Endometrium (tissue), 2 donors: Measurements from ENCODE around the gene G6PC1.
"Not testable (repeated sequence)": the region's sequence is repeated elsewhere in the genome, so short reads cannot be mapped to it uniquely, and the experiment has no call there.

Source experiments
- FAIRE-seq: peaks from 2 replicates; lab custom pipeline; 2012; peaks lifted over from hg19 to GRCh38; lab: Jason Lieb, UNC
- donor health status: control.
- donor health status: control.

G6PC1 gene

DNA sequence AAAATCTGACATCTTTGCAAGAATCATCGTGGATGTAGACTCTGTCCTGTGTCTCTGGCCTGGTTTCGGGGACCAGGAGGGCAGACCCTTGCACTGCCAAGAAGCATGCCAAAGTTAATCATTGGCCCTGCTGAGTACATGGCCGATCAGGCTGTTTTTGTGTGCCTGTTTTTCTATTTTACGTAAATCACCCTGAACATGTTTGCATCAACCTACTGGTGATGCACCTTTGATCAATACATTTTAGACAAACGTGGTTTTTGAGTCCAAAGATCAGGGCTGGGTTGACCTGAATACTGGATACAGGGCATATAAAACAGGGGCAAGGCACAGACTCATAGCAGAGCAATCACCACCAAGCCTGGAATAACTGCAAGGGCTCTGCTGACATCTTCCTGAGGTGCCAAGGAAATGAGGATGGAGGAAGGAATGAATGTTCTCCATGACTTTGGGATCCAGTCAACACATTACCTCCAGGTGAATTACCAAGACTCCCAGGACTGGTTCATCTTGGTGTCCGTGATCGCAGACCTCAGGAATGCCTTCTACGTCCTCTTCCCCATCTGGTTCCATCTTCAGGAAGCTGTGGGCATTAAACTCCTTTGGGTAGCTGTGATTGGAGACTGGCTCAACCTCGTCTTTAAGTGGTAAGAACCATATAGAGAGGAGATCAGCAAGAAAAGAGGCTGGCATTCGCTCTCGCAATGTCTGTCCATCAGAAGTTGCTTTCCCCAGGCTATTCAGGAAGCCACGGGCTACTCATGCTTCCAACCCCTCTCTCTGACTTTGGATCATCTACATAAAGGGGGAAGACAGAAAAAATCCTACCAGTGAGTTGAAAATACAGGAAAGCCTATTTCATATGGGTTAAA lies at the start of gene G6PC1:
Gene G6PC1 (plus strand): TSS at position 340 of the 872 bp plus-strand sequence. CDS start 78 bp downstream, at position 418.
- FAIRE-seq = no peak

DNA sequence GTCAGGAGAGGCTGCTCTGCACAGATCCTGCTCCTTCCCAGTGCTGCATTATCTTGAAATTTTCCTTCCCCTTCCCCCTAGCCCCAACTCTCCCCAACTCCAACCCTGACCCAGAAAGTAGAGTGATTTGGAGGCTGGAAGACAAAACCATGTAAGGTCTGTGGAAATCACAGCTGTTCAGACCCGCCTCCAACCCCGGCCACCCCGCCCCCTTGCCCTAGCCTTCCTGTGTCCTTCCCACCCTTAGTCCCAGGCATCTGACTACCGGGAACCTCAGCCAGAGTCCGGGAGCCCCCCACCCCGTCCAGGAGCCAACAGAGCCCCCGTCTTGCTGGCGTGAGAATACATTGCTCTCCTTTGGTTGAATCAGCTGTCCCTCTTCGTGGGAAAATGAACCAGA lies 49.6 kb upstream of the G6PC1 start, which contains the start of gene AOC3:
Gene AOC3 (plus strand): TSS at position 246 of the 400 bp plus-strand sequence. CDS start 145 bp downstream, at position 391.
- no peak for FAIRE-seq

DNA sequence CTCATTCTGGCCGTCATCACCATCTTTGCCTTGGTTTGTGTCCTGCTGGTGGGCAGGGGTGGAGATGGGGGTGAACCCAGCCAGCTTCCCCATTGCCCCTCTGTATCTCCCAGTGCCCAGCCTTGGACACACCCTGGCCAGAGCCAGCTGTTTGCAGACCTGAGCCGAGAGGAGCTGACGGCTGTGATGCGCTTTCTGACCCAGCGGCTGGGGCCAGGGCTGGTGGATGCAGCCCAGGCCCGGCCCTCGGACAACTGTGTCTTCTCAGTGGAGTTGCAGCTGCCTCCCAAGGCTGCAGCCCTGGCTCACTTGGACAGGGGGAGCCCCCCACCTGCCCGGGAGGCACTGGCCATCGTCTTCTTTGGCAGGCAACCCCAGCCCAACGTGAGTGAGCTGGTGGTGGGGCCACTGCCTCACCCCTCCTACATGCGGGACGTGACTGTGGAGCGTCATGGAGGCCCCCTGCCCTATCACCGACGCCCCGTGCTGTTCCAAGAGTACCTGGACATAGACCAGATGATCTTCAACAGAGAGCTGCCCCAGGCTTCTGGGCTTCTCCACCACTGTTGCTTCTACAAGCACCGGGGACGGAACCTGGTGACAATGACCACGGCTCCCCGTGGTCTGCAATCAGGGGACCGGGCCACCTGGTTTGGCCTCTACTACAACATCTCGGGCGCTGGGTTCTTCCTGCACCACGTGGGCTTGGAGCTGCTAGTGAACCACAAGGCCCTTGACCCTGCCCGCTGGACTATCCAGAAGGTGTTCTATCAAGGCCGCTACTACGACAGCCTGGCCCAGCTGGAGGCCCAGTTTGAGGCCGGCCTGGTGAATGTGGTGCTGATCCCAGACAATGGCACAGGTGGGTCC lies 49.0 kb upstream of the G6PC1 start:
- not testable (repeated sequence) for FAIRE-seq

DNA sequence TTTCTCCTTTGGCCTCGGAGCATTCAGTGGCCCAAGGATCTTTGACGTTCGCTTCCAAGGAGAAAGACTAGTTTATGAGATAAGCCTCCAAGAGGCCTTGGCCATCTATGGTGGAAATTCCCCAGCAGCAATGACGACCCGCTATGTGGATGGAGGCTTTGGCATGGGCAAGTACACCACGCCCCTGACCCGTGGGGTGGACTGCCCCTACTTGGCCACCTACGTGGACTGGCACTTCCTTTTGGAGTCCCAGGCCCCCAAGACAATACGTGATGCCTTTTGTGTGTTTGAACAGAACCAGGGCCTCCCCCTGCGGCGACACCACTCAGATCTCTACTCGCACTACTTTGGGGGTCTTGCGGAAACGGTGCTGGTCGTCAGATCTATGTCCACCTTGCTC lies 48.2 kb upstream of the G6PC1 start:
- no peak for FAIRE-seq

DNA sequence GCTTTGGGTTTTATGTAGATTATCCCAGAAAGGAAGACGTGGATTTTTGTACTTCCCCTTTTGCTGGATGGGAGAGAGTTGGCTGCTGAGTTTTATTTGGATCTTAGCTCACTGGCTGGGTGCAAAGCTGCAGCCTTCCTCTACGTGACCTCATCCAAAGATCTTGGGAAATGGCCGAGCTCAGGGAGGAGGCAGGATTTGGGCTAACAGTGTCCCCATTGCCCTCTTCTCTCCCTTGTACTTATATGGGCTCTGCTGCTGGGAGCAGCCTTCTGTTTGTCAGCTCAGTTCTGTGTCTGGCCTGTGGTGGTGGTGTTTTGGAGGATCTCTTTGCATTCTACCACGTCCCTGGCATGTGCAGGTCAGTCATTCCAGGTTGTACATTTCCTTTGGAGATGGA lies 47.6 kb upstream of the G6PC1 start:
- FAIRE-seq = no peak

DNA sequence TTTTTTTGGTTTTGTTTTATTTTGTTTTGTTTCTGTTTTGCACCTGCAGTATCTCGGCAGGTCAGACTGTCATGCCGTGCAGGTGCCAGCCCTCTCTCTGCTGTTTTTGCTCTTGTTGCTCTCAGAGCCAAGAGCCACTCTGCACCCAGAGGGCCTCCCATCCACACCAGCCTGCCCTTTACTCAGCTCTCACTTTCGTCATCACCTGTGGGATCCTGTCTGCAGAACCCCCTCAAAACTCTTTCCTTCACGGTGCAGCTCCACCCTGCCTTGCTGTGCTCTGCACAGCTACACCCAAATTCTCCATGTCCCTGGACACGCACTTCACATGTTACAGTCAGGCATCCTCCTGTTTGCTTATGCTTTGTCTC lies 47.0 kb upstream of the G6PC1 start:
- FAIRE-seq = no peak

DNA sequence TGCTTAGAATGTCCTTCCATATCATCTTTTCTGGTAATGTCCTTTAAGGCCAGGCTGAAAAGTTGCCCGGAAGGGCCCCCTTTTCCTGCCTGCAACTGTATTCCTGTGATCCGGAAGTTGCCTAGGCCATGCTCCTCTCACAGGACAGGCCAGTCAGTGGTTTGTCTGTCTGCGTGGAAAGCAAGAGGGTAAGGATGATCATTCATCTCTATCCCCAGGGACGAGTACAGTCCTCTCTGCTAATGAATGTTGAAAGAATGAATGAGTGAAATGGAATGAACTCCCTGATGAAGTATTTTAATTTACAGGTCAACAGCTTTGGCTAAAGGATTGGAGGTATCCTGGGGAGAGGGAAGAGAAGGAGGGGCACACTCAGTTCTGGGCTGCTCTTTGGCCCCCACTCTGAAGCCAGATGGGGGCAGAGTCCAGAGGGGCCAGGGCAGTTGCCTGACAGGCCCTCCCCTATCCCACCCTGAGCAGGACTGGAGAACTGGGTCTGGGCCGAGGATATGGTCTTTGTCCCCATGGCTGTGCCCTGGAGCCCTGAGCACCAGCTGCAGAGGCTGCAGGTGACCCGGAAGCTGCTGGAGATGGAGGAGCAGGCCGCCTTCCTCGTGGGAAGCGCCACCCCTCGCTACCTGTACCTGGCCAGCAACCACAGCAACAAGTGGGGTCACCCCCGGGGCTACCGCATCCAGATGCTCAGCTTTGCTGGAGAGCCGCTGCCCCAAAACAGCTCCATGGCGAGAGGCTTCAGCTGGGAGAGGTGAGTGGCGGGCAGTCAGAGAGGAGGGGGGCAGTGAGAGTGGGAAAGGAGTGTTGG lies 46.4 kb upstream of the G6PC1 start:
- FAIRE-seq = no peak

DNA sequence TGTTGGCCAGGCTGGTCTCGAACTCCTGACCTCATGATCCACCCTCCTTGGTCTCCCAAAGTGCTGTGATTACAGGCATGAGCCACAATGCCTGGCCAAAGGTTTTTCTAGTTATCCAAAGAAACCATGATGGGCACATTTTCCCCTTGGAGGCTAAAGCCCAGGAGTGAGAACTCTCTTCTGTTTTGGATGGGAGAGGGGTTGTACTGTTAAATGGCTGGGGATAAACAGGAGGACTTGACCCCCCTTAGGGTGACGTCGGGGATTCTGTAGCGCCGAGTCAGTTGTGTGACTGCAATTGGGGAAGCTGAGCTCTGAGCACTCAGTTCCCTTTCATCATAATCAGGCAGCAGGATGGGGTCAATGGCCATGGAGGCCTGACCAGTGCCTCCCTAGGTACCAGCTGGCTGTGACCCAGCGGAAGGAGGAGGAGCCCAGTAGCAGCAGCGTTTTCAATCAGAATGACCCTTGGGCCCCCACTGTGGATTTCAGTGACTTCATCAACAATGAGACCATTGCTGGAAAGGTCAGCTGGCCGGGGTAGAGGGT lies 45.5 kb upstream of the G6PC1 start:
- FAIRE-seq = no peak

DNA sequence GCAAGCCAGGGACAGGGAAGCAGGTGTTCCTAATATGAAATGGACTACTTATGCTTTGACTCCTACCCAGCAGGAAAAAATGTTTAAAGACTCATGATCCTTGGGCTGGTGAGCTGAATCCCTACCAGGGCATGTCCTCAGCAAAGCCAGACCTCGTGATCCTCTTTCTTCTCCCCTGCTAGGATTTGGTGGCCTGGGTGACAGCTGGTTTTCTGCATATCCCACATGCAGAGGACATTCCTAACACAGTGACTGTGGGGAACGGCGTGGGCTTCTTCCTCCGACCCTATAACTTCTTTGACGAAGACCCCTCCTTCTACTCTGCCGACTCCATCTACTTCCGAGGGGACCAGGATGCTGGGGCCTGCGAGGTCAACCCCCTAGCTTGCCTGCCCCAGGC lies 44.5 kb upstream of the G6PC1 start:
- FAIRE-seq = not testable (repeated sequence)

DNA sequence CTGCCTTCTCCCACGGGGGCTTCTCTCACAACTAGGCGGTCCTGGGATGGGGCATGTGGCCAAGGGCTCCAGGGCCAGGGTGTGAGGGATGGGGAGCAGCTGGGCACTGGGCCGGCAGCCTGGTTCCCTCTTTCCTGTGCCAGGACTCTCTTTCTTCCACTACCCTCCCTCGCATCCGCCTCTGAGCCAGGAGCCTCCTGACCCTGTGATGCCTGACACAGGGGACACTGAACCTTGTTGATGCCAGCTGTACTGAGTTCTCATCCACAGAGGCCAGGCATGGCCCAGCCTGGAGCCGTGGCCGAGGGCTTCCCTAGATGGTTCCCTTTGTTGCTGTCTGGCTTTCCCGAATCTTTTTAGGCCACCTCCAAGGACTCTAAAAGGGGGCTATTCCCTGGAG lies 44.1 kb upstream of the G6PC1 start:
- not testable (repeated sequence) for FAIRE-seq

DNA sequence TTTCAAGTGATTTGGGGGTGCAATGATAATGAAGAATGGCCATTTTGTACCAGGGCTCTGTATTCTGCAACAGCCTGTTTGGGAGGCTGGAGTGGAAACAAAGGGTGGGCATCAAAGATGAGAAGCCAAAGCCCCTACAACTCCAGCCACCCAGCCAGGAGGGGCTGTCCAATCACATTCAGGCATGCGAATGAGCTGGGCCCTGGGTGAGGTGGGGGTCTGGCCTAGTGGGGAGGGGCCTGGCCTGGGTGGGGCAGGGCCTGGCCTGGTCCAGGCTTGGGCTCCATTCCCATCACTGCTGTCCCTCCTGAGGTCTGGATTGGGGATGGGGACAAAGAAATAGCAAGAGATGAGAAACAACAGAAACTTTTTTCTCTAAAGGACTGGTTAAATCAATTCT lies 43.2 kb upstream of the G6PC1 start:
- FAIRE-seq = no peak

DNA sequence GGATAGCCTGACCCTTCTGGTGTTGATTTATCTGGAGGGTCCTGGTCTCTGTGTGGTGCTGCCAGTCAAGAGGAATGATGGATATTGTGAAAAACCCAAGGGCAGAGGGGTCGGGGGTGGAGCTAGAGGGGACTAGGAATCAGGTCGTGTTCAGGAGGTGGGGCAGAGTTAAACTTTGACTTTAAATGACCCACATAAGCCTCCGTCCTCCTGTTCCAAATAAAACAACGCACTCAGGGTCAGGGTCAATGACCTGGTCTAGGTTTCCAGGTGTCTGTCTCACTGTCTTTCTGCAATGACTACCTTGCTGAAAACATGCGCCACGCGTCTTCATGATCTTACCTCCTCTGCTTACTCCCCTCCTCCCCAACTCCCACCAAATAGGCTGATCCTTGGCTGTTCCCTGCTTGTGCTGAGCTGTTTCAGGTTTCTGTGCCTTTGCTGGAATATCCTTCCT lies 34.9 kb upstream of the G6PC1 start:
- no peak for FAIRE-seq

DNA sequence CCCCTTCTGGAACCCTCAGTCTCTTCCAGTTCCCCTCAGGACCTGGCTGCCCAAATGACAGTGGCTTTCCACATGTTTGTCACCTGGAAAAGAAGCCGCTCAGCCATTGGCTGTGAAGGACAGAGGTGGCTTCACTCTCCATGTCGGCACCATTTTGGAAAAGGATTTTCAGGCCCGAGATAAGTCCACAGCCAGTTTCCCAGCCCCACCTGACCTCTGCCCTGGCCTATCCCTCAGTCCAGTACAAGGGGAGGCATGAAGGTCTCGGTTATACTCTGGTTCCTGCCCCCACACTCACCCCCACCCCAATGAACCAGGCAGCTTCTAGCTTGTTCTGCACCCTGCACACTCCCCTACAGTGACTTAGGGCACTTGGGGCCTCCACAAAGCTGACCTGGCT lies 34.4 kb upstream of the G6PC1 start:
- FAIRE-seq = no peak

DNA sequence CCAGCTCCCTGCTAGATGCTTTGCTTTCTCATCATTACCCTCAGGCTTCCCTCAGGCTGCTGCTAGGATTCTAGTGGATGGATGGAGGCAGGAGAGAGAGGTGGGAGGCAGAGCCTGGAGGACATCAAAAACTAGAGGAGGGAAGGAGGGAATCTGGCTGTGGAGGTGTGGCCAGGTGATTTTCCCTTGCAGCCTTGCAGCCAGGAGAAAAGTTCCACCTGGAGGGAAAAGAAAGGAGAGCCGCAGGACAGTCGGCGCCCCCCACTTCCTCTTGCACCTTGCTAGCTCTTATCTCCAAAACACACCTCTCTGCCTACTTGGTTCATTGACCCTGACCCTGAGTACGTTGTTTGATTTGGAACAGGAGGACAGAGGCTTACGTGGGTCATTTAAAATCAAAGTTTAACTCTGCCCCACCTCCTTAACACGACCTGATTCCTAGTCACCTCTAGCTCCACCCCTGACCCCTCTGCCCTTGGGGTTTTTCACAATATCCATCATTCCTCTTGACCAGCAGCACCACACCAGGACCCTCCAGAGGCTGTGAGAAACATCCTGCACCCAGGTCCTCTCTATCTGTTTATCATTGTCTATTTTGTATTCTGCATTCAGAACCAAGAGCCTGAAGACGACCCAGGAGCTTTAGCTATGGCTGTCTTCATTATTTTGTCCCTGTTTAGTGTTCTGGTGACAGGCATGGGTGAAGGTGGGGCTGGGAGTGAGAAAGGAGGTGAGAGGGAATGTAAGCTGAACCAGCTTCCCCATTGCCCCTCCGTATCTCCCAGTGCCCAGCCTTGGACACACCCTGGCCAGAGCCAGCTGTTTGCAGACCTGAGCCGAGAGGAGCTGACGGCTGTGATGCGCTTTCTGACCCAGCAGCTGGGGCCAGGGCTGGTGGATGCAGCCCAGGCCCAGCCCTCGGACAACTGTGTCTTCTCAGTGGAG lies 33.7 kb upstream of the G6PC1 start:
- no peak for FAIRE-seq

DNA sequence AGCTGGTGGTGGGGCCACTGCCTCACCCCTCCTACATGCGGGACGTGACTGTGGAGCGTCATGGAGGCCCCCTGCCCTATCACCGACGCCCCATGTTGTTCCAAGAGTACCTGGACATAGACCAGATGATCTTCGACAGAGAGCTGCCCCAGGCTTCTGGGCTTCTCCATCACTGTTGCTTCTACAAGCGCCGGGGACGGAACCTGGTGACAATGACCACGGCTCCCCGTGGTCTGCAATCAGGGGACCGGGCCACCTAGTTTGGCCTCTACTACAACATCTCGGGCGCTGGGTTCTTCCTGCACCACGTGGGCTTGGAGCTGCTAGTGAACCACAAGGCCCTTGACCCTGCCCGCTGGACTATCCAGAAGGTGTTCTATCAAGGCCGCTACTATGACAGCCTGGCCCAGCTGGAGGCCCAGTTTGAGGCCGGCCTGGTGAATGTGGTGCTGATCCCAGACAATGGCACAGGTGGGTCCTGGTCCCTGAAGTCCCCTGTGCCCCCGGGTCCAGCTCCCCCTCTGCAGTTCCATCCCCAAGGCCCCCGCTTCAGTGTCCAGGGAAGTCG lies 32.8 kb upstream of the G6PC1 start:
- FAIRE-seq = not testable (repeated sequence)

DNA sequence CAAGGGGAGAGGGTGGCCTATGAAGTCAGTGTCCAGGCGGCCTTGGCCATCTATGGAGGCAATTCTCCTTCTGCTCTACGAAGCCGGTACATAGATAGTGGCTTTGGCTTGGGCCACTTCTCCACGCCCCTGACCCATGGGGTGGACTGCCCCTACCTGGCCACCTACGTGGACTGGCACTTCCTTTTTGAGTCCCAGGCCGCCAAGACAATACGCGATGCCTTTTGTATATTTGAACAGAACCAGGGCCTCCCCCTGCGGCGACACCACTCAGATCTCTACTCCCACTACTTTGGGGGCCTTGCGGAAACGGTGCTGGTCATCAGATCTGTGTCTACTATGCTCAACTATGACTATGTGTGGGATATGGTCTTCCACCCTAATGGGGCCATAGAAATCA lies 32.3 kb upstream of the G6PC1 start:
- FAIRE-seq = no peak

DNA sequence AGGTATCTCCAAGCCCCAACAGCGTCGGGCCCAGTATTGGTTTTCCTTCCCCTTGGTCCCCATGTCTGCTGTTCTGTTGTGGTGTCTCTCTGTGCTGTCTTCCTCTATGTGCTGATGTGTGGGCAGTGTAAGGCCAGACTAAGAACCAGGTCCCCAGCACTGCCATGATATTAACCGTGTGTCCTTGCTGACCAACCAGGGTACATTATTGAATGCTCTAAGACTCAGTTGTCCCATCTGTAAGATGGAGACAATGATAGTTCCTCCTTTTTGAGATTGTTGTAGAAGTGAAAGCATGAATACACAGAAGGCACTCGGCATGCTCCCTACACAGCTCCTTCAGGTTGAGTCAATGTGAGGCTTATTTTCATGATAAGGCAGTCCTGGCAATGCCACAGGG lies 29.0 kb upstream of the G6PC1 start:
- no peak for FAIRE-seq

DNA sequence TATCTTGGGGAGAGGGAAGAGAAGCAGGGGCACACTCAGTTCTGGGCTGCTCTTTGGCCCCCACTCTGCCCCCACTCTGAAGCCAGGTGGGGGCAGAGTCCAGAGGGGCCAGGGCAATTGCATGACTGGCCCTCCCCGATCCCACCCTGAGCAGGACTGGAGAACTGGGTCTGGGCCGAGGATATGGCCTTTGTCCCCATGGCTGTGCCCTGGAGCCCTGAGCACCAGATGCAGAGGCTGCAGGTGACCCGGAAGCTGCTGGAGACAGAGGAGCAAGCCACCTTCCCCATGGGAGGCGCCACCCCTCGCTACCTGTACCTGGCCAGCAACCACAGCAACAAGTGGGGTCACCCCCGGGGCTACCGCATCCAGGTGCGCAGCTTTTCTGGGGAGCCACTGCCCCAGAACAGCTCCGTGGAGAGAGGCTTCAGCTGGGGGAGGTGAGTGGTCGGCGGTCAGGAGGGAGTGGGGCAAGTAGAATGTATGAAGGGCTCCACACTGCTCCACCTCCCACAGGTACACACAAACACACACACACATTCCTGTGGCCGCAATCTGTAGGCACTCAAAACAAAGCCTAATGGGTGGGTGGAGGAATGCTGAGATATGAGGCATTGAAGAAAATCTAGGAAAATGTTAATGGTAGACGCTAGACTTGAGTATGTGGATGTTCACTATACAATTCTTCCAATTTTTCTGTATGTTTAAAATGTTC lies 28.2 kb upstream of the G6PC1 start:
- no peak for FAIRE-seq

DNA sequence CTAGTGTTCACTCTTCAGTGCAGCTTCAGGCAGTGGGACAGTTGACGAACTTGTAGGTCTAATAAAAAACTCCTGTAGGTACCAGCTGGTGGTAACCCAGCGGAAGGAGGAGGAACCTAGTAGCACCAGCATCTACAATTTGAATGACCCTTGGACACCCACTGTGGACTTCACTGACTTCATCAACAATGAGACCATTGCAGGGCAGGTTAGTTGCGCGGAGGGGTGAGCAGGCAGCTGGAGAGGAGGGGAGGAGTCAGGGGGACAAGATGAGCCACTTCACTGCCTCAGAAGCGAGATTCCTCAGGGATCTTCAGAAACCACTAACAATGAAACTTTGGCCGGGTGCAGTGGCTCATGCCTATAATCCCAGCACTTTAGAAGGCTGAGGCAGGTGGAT lies 27.3 kb upstream of the G6PC1 start:
- no peak for FAIRE-seq
